Fibroblast of skin of left biceps (primary cell): ENCODE measurements around the gene MRGPRG.

Source experiments
- DNase-seq, 2 experiments: peaks; one replicate each; pipeline ENCODE4 v3.0.0-alpha.2; 2013; ENCODE audit warnings: low read depth in 2 of 2

MRGPRG gene

DNA sequence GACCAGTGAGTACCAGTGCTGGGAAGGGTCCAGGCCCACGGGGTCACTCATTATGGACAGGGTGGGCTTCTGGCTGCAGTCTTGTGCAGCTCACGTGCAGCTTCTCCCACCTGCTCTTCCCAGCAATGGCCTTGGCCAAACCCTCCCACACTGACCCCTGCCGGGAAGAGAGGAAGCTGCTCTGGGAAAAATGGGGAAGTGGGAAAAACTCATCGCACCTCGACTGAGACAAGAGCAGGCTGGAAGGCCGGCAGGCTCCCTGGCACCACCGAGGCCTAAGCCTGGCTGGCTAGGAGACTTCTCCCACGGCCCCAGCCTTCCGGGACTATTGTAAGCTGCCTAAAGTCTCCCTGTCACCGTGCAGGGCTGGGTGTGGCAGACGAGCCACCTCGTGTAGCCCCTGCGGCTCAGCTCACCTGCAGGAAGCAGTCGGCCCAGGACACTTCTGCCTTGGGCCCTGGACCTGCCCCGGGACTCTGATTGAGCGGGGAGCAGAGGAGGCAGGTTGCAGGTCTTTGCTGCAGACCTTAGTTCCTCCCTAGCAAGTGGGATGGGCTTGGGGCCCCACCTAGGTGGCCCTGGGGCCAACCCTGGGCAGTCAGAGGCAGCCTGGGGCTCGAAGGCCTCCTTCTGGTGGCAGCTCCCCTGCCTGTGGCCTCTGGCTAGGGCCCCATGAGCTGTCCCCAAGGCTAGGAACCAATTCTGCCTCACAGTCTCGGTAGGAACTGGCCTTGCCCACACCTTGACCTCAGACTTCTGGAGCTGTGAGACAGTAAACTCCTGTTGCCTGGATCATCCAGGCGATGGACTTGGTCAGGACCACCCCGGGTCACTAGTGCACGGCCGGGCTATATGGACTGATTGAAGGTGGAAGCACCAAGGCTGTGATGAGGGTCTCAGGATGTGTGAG is 23.1 kb downstream of the MRGPRG start:
- DNase-seq, result no peak

DNA sequence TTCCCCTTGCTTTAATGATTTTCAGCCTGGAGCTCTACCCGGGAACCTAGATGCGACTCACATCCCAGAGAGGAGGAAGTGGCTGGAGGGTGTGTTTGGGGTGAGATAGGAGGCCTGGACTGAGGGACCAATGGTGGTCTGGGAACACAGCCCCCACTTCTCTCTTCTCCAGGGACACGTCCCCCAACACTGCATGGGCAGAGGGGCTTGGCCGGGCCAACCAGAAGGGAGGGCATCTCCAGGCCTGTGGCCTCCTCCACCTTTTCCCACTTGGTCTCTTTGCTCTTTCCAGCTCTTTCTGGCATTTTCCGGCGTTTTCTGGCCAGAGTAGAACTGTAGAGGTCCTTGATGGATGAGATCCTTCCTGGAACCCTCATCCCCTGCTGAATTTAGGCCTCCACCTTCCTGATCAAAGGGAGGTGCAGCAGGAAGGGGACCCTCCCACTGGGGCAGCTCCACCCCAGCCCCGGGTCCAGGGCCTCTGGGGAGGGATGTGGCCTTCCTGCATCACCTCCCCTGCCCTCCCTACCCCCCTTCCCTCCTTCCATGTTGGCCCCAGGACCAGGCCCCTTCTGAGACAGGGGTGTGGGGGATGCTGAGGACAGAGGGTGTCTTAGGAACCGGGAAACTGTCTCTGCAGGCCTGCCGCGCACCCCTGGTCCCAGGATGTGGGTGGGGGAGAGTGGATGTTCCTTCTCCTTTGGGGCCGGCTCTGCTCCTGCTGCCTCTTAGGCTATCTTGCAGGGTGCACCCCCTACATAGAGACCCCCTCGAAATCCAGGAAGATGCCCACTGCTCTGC is 24.4 kb downstream of the MRGPRG start:
- no peak for DNase-seq

DNA sequence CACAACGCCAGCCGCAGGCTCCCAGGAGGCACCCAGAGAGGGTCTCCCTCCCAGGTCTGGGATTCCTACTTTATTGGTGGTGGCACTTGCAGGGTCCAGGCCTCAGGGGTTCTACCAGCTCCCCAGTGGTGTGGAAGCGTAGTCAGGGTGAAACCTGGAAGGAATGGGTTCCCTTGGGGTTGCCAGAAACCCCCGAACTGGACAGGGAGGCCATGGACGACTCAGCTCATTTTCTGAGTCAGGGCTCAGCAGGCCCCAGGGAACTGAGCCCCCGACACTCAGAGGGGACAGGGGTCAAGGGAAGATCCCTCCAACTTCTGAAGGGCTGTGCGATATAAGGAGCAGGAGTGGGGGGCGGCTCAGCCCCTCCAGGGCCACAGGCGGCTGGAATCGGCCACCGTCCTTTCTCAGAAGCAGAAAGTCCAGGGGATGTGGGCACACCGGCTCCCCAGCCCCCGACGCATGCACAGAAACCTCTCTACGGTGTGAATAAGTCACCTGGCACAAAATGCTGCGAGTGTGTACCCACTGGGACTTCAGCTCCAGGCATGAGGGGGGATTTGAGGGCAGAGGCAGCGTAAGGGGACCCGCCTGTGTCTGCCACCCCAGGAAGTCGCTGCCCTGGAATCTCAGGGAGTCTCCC is 25.1 kb downstream of the MRGPRG start:
- DNase-seq, result no peak

DNA sequence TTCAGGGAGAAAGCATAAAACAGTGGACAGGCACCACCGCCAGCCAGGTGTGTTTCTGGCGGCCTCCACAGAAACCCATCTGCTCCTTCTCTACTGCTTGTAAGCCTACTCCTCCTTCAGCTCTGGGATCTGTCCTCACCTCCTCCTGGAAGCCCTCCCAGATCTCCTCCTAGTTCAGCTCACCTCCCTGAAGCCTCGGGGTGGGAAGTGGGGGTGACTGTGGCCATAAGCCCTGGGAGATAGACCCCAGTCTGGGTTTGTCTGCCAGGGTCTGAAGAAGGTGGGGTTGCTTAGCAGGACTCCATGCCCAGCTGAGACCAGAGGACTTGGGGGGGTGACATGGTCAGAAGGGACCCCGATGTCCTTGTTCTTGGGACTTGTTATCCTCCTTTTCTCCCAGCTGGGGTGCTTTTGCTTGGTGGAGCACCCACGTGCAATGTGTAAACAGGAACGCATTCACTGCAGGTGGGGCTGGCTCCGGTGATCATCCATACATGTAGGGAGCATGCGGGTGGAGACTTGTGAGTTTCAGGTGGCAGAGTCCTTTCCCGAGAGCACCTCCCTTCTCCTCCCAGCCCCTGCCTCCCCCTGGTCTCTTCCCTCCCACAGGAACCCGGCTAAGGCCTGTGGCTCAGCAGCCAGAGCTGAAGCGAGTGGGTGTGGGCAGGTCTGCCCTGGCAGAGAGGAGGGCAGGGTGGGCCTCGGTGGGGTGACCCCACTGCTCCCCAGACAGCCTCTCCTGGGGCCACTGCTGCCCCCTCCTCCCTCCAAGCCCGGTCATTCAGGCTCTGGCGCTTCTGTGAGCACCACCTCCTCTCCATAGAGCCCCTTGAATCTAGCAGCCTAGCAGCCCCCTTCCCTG is 25.9 kb downstream of the MRGPRG start:
- DNase-seq, result no peak

DNA sequence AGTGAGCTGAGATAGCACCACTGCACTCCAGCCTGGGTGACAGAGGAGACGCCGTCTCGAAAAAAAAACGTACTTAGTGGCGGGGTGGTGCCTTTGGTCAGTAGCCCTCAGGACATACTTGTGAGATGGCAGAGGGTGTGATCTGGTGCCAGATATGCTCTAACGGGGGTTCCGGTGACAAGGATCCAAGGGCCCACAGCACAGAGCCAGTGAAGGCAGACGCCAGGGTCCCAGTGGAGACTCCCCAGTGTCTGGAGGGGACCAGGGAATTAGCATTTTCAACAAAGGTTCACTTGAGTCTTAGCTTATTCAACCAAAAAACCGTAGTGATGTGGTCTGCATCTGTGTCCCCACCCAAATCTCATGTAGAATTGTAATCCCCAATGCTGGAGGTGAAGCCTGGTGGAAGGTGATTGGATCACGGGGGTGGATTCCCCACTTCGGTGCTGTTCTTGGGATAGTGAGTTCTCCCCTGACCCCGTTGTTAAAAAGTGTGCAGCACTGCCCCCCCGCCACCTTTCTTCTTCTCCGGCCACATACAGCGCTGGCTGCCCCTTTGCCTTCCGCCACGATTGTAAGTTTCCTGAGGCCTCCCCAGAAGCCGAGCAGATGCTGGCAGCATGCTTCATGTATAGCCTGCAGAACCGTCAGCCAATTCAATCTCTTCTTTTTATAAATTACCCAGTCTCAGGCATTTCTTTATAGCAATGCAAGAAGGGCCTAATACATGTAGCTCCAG is 26.9 kb downstream of the MRGPRG start:
- no peak for DNase-seq

DNA sequence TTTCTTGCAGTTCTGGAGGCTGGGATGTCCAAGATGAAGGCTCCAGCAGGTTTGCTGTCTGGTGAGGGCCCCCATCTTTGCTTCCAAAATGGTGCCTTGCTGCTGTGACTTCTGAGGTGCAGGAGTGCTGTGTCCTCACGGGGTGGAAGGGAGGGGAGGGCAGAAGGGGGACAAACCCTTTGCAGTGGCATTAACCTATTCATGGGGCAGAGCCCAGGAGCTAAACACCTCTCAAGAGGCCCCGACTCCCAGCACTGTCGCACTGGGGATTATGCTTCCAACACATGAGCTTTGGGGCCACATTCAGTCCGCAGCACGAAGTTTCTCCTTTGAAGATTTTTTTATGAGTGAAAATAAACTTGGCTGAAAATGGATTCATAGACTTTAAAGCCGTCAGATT is 28.0 kb downstream of the MRGPRG start:
- DNase-seq, result no peak

DNA sequence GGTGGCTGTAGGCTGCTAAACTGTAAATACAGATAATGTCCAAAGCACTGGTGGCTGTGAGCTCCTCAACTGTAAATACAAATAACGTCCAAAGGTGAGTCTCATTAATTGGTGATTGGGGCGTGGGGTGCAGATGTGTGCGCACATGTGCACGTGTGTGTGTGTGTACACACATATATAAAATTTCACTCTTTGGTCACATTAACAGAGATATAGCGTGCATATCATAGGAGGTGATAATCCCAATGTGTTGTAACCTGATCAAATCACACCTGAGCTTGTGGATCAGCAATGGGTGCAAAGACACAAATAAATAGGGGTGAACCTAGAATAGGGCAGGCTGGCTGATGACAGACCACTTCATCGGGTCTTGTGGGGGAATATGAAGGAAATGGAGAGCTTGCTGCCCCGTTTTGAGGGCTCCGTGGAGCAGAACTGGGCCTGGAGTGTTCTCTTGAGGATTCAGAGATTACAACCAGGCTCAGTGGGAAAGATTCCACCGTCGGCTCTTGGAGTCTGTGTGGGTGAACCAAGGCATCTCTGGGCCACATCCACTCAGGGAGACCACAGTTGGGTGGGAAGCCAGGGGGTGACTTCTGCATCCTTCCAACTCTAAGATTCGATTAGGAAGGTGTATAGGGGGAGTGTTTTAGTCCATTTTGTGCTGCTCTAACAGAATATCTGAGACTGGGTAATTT is 28.6 kb downstream of the MRGPRG start:
- DNase-seq, result no peak

DNA sequence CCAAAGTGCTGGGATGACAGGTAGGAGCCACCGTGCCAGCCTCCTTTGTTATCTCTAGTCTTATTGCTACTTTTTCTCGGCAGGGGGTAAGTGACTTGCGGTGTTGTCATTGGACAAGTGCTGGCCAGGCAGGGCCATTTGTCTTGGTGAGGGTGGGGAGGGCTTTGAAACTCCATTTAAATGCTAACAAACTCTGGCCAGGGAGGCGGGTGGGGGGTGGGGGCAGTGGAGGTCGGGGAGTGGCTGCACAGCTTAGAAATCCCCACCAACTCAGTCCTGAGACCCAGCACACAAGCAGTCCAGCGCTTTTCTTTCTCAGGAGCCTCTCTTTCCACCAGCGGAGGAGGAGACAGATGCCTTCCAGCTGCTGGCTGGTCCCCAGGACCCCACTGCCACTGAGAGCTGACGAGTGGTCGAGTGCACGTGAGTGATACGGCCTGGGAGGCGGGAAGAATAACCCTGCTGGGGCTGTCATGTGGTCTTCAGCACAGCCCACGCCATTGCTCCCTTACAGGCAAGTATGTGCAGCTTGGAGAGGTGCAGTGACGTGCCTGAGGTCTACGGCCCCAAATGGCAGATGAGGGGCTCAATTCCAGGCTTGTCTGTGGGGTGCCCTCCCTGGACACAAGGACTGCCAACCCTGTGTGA is 29.3 kb downstream of the MRGPRG start:
- DNase-seq, result no peak

DNA sequence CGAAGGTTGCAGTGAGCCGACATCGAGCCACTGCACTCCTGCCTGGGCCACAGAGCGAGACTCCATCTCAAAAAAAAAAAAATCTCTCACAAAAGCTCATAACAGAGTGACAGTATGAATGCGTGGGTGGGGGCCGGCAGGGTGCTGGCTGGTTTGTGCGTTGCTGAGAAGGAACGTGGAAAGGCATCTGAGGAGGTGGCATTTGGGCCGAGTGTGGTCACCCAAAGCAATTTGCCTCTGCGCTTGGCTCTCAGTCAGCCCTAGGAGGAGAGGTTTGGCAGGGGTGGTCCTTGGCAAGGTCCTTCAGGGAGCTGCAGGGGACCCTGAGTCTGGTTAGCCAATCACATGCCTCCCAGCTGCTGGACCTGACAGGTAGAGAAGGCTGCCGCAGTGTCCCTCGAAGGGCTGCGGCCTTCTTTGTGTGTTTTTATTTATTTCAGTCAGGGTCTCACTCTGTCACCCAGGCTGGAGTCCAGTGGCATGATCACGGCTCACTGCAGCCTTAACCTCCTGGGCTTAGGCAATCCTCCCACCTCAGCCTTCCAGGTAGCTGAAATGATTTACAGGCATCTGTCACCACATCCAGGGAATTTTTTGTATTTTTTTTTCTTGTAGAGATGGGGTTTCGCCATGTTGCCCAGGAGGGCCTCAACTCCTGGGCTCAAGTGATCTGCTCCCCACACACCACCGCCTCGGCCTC is 30.0 kb downstream of the MRGPRG start:
- DNase-seq, result no peak

DNA sequence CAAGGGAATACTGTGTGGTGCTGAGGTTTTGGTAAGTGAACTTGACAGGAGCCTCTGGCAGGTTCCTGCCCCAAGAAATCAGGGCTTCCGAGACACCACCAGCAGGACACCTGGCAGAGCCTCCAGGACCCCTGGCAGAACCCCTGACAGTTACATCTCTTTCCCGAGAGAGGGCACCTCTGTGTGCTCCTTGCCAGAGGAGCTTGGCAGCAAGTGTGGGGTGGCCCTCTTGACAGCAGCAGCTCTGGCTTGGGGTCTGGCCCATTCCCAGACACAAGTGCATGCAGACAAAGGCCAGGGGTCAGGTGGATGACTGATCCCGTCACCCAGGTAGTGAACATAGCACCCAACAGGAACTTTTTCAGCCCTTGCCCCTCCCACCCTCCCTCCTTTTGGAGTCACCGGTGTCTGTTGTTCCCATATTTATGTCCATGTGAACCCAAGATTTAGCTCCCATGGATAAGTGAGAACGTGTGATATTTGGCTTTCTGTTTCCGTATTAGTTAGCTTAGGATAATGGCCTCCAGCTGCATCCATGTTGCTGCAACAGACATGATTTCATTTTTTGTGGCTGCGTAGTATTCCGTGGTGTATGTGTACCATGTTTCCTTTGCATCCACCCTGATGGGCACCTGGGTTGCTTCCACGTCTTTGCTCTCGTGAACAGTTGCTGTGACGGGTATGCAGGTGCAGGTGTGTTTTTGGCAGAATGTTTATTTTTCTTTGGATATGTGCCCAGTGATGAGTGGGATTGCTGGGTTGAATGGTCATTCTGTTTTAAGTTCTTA is 32.3 kb downstream of the MRGPRG start:
- no peak for DNase-seq

DNA sequence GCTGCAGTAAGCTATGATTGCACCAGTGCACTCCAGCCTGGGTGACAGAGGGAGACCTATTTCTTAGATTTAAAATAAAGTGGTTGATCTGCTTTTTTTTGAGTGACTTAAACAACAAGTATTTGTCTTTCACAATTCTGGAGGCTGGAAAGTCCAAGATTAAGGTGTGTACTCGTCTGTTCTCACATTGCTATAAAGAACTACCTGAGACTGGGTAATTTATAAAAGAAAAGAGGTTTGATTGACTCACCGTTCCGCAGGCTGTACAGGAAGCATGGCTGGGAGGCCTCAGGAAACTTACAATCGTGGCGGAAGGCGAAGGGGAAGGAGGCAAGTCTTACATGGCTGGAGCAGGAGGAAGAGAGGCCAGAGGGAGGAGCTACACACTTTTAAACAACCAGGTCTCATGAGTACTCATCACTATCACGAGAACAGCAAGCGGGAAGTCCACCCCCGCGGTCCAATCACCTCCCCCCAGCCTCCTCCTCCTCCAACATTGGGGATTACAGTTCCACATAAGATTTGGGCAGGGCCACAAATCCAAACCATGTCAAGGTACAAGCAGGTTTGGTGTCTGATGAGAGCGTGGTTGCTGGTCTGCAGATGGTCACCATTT is 33.8 kb downstream of the MRGPRG start:
- no peak for DNase-seq

DNA sequence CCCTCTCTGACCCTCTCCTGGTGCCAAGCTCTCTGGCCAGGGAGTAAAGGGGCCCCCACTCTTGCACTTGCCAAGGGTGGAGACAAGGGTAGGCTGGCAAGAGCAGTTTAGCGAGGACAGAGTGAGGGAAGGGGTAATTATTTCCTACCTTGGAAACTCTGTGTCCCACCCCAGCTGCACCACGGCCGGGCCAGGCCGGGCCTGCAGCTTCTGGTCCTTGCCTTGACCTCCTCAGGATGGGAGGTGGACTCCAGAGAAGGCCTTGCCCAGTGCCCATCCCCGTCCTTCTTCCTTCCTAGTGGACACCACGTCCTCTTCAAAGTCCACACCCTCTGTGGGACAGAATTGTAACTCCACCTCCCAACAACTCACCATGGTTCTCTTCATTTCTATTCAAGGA is 35.1 kb downstream of the MRGPRG start:
- no peak for DNase-seq

DNA sequence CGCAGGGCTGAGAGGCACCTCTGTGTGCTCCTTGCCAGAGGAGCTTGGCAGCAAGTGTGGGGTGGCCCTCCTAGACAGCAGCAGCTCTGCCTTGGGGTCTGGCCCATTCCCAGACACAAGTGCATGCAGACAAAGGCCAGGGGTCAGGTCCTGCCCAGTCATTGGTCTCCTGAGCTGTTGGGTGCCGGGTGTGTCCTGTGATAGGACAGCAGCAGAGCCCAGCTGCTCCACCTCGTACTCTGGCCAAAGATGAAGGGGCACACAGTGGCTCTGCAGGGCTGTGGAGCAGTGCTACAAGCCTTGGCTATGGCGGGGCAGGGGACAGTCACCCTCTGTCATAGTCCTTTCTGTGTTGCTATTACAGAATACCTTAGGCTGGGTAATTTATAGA is 36.2 kb downstream of the MRGPRG start:
- no peak for DNase-seq

DNA sequence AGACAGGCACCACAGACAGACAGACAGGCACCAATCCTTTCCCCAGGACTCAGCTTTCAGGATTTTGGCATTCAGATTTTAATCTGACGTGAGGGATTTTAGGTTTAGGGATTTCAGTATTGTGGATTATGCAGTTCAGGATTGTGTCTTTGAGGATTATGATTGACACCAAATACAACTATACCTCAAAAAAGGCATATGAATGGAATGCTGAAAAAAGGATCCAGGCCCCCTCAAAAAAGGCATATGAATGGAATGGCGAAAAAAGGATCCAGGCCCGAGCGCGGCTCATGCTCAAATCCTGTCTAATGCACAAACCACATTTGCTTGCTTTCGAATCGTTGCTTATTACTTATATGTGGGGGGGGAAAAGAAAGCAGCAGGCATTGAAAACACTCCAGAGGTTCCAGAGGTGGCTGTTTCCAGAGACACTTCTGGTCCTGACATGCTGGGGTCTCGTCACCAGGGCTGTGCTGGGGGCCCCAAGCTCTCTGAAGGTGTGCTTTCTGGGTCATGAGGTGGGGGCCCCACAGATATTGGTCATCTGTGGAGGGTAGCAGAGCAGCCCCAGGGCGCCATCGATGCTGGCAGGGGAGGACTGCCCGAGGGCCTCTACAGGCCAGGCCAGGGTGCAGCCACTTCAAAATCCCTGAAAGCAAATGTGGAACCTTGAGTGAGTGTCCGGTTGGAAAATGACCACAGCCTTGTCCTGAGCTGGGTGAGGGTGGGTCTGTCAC is 36.7 kb downstream of the MRGPRG start:
- no peak for DNase-seq

DNA sequence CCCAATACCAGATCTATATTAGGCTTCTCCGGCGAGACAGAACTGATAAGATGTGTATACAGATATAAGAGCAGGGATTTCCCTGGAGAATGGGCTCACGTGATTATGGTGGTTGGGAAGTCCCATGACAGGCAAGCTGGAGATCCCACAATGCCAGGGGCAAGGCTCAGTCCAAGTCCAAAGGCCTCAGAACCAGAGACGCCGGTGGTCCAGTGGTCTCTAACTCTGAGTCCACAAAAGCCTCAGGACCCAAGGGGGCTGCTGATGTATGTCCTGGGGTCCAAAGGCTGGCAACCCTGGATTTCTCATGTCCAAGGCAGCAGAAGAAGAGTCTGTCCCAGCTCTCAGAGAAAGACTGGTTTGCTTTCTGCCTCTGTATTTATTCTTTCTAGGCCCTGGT is 37.7 kb downstream of the MRGPRG start:
- DNase-seq, result no peak

DNA sequence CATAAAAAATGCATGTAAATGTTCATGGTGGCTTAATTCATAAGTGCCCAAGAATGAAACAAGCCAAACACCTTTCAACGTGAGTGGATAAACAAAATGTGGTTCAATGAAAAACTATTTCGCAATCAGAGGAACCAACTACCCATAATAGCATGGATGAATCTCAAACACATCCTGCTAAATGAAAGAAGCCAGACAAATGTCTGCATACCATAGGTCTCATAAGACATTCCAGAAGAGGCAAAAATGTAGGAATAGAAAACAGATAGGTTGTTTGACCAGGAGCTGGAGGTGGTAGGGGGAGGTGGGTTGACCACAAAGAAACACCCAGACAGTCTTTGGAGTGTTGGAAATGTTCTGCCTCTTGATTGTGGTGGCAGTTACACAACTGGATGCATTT is 40.3 kb downstream of the MRGPRG start:
- peak in 1 of 2 experiments; percentile 40 for DNase-seq

DNA sequence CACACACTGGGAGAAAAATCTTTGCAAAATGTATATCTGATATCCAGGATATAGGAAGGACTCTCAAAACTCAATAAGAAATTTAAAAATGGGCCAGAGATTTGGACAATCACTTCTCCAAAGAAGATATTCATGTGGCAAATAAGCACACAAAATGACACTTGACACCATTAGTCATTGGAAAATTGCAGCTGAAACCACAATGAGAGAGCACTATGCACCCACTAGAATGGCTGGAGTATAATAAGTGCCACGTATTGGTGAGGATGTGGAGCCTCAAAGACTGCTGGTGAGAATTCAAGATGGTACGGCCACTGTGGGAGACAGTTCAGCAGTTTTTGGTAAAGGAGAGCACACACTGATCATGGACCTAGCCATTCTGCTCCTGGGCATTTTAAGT is 40.7 kb downstream of the MRGPRG start:
- DNase-seq, result no peak
